Liver (tissue), 3 donors: Measurements from ENCODE around the gene DDX11.

ENCODE experiments used
- HNF4A ChIP-seq, 2 donors: conservative IDR thresholded peaks; 2 replicates each; pipeline ENCODE4 v1.6.1; 2016; ENCODE audit warnings: antibody characterized with exemption in 2 of 2, mild to moderate bottlenecking in 2 of 2
- HNF4G ChIP-seq: IDR thresholded peaks from 2 replicates; pipeline ENCODE4 v1.6.1; 2016; ENCODE audit warnings: antibody characterized with exemption
- JUND ChIP-seq, 2 donors: IDR thresholded peaks; 2 replicates each; pipeline ENCODE4 v1.6.1; 2016; ENCODE audit warnings: antibody characterized with exemption in 2 of 2
- RAD21 ChIP-seq, 2 donors: IDR thresholded peaks; 2 replicates each; pipeline ENCODE4 v1.6.1; 2016; ENCODE audit warnings: antibody characterized with exemption in 2 of 2, mild to moderate bottlenecking in 2 of 2
- RXRA ChIP-seq, 2 donors: IDR thresholded peaks; 2 replicates each; pipeline ENCODE4 v1.6.1; 2017 to 2018; ENCODE audit warnings: antibody characterized with exemption in 2 of 2, mild to moderate bottlenecking in 1 of 2
- TAF1 ChIP-seq: conservative IDR thresholded peaks from 2 replicates; pipeline ENCODE4 v1.6.1; 2016; ENCODE audit warnings: antibody characterized with exemption, mild to moderate bottlenecking
- YY1 ChIP-seq: IDR thresholded peaks from 2 replicates; pipeline ENCODE4 v1.6.1; 2016; ENCODE audit warnings: antibody characterized with exemption, mild to moderate bottlenecking
- TF ChIP-seq, protein P1 (sequence below): fragments of 150-350 bp; IDR thresholded peaks from 2 replicates; pipeline ENCODE4 v1.5.1; 2017; ENCODE audit warnings: improper control_type of control experiment, low read depth, low read length; ENCODE audit not compliant: missing input control
- TF ChIP-seq, protein P2 (sequence below): IDR thresholded peaks from 2 replicates; pipeline ENCODE4 v1.6.1; 2016; ENCODE audit warnings: antibody characterized with exemption, mild to moderate bottlenecking
- donor health status: healthy.
- donor health status: healthy.

DNA sequence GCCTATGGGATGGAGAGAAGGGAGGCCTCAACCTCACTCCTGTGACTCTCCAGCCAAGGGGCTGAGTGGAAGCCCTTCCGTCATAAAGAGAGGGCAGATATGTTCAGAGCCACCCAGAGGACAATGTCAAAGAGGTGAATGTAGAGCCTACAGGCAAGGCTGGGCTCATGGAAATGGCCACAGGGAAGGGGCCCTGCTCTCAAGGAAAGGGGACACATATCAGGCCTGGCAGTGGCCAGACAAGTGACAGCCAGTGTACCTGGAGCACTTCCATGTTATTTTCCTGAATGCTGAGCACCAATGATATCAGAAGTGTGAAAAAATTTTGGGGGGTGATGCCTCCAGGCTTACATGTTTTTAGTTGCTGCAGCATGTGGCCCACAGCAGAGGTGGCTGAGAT is 36.6 kb upstream of the DDX11 start:
- TF ChIP-seq TAF1: no peak
- TF ChIP-seq HNF4G: no peak
- TF ChIP-seq, protein P1, sequence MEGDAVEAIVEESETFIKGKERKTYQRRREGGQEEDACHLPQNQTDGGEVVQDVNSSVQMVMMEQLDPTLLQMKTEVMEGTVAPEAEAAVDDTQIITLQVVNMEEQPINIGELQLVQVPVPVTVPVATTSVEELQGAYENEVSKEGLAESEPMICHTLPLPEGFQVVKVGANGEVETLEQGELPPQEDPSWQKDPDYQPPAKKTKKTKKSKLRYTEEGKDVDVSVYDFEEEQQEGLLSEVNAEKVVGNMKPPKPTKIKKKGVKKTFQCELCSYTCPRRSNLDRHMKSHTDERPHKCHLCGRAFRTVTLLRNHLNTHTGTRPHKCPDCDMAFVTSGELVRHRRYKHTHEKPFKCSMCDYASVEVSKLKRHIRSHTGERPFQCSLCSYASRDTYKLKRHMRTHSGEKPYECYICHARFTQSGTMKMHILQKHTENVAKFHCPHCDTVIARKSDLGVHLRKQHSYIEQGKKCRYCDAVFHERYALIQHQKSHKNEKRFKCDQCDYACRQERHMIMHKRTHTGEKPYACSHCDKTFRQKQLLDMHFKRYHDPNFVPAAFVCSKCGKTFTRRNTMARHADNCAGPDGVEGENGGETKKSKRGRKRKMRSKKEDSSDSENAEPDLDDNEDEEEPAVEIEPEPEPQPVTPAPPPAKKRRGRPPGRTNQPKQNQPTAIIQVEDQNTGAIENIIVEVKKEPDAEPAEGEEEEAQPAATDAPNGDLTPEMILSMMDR: no peak
- no peak for TF ChIP-seq JUND (IDR thresholded peaks at IDR 0.05)
- TF ChIP-seq, protein P2, sequence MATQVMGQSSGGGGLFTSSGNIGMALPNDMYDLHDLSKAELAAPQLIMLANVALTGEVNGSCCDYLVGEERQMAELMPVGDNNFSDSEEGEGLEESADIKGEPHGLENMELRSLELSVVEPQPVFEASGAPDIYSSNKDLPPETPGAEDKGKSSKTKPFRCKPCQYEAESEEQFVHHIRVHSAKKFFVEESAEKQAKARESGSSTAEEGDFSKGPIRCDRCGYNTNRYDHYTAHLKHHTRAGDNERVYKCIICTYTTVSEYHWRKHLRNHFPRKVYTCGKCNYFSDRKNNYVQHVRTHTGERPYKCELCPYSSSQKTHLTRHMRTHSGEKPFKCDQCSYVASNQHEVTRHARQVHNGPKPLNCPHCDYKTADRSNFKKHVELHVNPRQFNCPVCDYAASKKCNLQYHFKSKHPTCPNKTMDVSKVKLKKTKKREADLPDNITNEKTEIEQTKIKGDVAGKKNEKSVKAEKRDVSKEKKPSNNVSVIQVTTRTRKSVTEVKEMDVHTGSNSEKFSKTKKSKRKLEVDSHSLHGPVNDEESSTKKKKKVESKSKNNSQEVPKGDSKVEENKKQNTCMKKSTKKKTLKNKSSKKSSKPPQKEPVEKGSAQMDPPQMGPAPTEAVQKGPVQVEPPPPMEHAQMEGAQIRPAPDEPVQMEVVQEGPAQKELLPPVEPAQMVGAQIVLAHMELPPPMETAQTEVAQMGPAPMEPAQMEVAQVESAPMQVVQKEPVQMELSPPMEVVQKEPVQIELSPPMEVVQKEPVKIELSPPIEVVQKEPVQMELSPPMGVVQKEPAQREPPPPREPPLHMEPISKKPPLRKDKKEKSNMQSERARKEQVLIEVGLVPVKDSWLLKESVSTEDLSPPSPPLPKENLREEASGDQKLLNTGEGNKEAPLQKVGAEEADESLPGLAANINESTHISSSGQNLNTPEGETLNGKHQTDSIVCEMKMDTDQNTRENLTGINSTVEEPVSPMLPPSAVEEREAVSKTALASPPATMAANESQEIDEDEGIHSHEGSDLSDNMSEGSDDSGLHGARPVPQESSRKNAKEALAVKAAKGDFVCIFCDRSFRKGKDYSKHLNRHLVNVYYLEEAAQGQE: no peak
- TF ChIP-seq RAD21 (IDR thresholded peaks at IDR 0.05): no peak
- no peak for TF ChIP-seq YY1
- TF ChIP-seq HNF4A (conservative IDR thresholded peaks at IDR 0.05): no peak
- no peak for TF ChIP-seq RXRA (IDR thresholded peaks at IDR 0.05)
